ENCODE data around the gene KCNAB2. TPM values are rescaled to one million over a fixed set of nuclear protein-coding genes. Genes with fewer than 3 reads are reported as not detected.

The KCNAB2 gene
- polyA plus RNA-seq, 3 donors, result 11.5 to 178 (median 22.7) TPM

- Mint-ChIP-seq H3K36me3 (no peaks in the 10 kb centered on the region), H3K9me3 (peaks cover 0 to 5% (median 0%) of the 10 kb centered on the region in 7 donors), H3K4me3 (peak overlapping the region in 1 of 2 donors; percentile 31), H3K27me3 (ENCODE audit: low read depth in 3 of 3) (peaks cover 9 to 13% (median 12%) of the 10 kb centered on the region in 3 donors), H3K27ac (no peak overlapping the region), H3K4me1 (no peaks in the 10 kb centered on the region)
- Histone ChIP-seq H4K20me1 (ENCODE audit: insufficient read depth, low read length) (no peaks in the 10 kb centered on the region), H3K36me3 (replicated peaks in 1 of 2; ENCODE audit: control insufficient read depth in 1 of 2, insufficient read depth in 2 of 2, low read length in 2 of 2) (no peaks in the 10 kb centered on the region), H3K4me3 (replicated peaks in 1 of 3; ENCODE audit: low read depth in 2 of 3, low read length in 3 of 3) (no peak overlapping the region), H3K27me3 (ENCODE audit: control insufficient read depth in 2 of 2, insufficient read depth in 2 of 2, low read length in 2 of 2) (no peaks in the 10 kb centered on the region), H2AFZ (ENCODE audit: insufficient read depth, low read depth, low read length, poor library complexity, severe bottlenecking) (no peak overlapping the region), H3K27ac (ENCODE audit: low read depth in 1 of 2, low read length in 2 of 2) (no peak overlapping the region), H3K79me2 (ENCODE audit: insufficient read depth, low read length) (no peaks in the 10 kb centered on the region), H3K9me3 (replicated peaks in 1 of 2; ENCODE audit: control insufficient read depth in 1 of 2, insufficient read depth in 1 of 2, low read length in 2 of 2) (no peaks in the 10 kb centered on the region), H3K4me1 (ENCODE audit: control insufficient read depth in 1 of 2, insufficient read depth in 2 of 2, low read length in 2 of 2) (no peaks in the 10 kb centered on the region), H3K4me2 (replicated peaks; ENCODE audit: extremely low read depth, low read length, poor library complexity, severe bottlenecking) (no peak overlapping the region), H3K9ac (ENCODE audit: insufficient read depth, low read length, poor library complexity, severe bottlenecking) (no peak overlapping the region)
- intact Hi-C loops (cut with micrococcal nuclease), result no loop called here
- no peak for DNase-seq
- 76% methylated on average over 11 of the region's 15 CpGs for WGBS (ENCODE audit: insufficient coverage)
- no peak for TF ChIP-seq CTCF (IDR thresholded peaks at IDR 0.05)
Measured at GRCh38 chr1:6110326-6110725, 64.6 kb downstream of the KCNAB2 start.

- intact Hi-C loops (cut with micrococcal nuclease), result no loop called here
- Histone ChIP-seq H3K4me1 (ENCODE audit: control insufficient read depth in 1 of 2, insufficient read depth in 2 of 2, low read length in 2 of 2) (no peaks in the 10 kb centered on the region), H3K79me2 (ENCODE audit: insufficient read depth, low read length) (no peaks in the 10 kb centered on the region), H3K36me3 (replicated peaks in 1 of 2; ENCODE audit: control insufficient read depth in 1 of 2, insufficient read depth in 2 of 2, low read length in 2 of 2) (no peaks in the 10 kb centered on the region), H2AFZ (ENCODE audit: insufficient read depth, low read depth, low read length, poor library complexity, severe bottlenecking) (no peak overlapping the region), H3K27ac (ENCODE audit: low read depth in 1 of 2, low read length in 2 of 2) (no peak overlapping the region), H3K9me3 (replicated peaks in 1 of 2; ENCODE audit: control insufficient read depth in 1 of 2, insufficient read depth in 1 of 2, low read length in 2 of 2) (no peaks in the 10 kb centered on the region), H4K20me1 (ENCODE audit: insufficient read depth, low read length) (no peaks in the 10 kb centered on the region), H3K4me2 (replicated peaks; ENCODE audit: extremely low read depth, low read length, poor library complexity, severe bottlenecking) (no peak overlapping the region), H3K4me3 (replicated peaks in 1 of 3; ENCODE audit: low read depth in 2 of 3, low read length in 3 of 3) (no peak overlapping the region), H3K27me3 (ENCODE audit: control insufficient read depth in 2 of 2, insufficient read depth in 2 of 2, low read length in 2 of 2) (no peaks in the 10 kb centered on the region), H3K9ac (ENCODE audit: insufficient read depth, low read length, poor library complexity, severe bottlenecking) (no peak overlapping the region)
- peaks cover under 1% of the 10 kb centered on the region for H3K4me1 Mint-ChIP-seq
- 92% methylated on average over 15 of the region's 24 CpGs for WGBS (ENCODE audit: insufficient coverage)
- H3K27me3 Mint-ChIP-seq (ENCODE audit: low read depth in 3 of 3), result peaks cover 9 to 17% (median 12%) of the 10 kb centered on the region in 3 donors
- H3K4me3 Mint-ChIP-seq, result no peak overlapping the region
- DNase-seq, result no peak
- TF ChIP-seq CTCF (IDR thresholded peaks at IDR 0.05), result no peak
- H3K36me3 Mint-ChIP-seq, result no peaks in the 10 kb centered on the region
- no peak overlapping the region for H3K27ac Mint-ChIP-seq
- H3K9me3 Mint-ChIP-seq, result peaks cover 0 to 5% (median 0%) of the 10 kb centered on the region in 7 donors
Measured at GRCh38 chr1:6111571-6111970, 65.9 kb downstream of the KCNAB2 start.
